Effector CD4-positive, alpha-beta T cell (primary cell): ENCODE results near the gene PSMB9.
"Not testable (repeated sequence)": the region's sequence is repeated elsewhere in the genome, so short reads cannot be mapped to it uniquely, and the experiment has no call there.

ENCODE experiments used
- DNase-seq: peaks from one replicate; pipeline ENCODE4 v3.0.0-alpha.2; 2020

PSMB9 gene

DNA sequence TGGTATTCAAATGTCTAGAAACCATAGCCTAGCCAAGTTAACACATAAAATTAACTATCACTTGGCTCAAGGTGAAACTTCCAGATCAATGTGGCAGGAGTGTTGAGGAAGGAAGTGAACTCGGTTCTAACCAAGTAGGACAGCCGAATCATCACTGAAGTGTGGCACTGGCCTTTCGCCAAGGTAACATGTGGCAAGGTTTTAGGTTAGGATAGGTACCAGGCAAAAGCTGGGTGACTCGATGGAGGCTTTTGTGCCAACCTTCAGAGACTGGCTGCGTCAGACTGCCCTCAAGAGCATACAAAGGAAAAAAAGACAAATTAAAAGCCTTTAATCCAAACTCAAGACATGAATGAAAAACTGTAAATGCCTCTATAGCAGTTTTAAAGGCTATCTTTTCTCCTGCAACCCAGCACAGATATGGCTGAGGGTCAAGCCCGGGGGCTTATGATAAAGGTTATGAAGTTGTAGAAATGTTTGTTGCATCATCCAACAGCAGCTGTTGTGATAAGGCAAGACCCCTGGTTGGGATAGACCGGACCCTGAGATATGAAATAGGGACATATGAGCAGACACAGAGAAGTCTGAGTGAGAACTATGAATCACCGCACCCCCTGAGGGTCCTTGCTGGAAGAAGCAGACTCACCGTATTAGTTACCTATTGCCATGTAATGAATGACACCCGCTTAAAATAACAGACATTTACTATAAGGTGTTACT, 11.9 kb downstream of the PSMB9 start:
- DNase-seq = no peak

DNA sequence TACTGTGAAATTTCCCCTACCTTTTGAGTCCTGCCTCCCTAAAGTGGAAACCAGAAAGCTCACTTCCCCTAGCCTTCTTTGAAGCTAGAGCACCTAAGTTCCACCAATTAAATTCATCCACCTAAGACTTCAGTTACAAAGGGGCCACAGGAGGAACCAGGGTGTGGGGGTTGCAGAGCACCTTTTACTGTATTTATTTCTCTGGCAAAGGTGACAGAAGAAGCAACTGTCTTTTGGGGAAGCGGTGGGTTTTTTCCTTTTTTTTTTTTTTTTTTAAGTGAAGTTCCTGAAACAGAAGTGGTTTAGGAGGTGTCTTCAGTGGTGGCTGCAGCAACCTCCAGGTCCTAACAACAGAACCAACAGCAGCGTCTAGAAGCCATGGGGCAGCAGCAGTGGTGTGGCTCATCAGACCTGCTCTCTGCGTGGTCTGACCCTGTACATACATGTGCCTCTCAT, 13.1 kb downstream of the PSMB9 start:
- no peak for DNase-seq

DNA sequence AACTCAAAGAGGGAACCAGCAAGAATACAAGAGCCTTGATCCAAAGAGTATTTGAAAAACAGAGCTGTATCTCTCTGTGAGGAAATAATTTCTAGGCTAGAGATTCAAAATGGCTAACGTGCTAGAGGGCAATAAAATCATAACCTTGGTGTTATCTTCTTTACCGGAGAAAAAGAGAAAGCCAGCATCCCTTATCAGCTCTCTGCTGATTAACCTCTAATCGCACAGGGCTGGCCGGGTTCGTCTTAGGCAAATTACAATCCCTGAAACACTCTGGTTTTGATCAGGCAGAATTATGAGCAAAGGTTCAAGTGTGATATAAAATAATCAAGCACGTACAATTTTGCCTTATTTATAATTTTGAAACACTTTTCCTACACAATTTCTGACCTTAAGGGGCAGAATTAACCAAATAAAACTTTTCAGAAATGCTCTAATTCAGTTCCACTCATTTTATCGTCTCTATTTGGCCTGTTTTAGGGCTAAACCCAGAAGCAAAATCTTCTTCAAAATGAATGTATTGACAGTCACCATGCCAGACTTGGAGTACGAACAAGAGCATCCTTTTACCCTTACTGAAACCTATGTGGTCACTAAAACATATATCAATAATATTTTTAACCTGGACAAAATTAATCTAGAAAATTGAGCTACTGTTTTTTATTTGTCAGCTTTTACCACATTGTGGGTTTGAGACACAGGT, 13.7 kb downstream of the PSMB9 start:
- no peak for DNase-seq

DNA sequence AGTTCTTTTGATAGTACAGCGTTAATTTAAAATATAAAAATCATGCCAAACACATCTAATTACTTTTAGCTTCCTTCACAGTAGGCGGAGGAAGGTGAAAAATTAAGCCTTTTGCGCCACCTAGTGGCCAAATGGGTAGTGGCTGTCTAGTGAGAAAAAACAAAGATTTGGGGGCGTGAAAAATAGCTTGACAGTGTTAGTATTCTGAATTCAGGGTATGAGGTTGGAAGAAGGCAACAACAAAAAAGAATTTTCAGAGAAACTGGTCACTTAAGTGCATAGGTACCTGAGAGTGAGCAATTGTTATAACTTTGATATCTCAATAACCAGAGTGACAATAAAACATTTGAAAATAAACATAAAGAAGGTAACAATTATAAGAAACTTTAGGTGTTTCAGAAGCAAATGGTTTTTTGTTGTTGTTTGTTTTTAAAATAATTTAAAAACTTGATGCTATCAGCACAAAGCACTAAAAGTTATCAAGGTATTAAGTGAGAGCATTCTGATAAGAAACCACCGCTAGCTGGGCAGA, 14.3 kb downstream of the PSMB9 start:
- peak; percentile 89 for DNase-seq

DNA sequence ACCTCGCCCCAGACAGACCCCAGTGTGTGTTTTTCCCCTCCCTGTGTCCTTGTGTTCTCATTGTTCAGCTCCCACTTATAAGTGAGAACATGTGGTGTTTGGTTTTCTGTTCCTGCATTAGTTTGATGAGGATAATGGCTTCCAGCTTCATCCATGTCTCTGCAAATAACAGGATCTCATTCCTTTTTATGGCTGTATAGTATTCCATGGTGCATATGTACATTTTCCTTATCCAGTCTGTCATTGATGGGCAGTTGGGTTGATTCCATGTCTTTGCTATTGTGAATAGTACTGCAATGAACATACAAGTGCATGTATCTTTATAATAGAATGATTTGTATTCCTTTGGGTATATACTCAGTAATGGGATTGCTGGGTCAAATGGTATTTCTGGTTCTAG, 20.0 kb downstream of the PSMB9 start:
- DNase-seq = not testable (repeated sequence)

DNA sequence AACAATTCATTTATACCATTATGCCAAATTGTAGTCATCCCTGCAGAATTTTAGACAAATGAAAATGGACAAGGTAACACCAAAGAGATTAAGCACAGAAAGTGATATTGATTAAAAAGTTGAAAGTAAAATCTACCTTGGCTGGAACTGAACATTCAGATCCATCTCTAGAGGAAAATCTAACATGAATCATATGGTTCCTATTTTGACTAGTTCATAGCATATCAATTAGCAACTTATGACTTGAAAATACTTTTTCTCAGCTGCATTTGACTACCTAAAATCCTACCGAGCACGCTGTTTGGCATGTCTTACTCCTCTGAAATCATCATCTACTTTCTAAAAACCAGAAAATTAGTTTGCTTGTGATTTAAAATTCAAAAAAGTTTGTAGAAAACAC, 22.6 kb downstream of the PSMB9 start:
- no peak for DNase-seq

DNA sequence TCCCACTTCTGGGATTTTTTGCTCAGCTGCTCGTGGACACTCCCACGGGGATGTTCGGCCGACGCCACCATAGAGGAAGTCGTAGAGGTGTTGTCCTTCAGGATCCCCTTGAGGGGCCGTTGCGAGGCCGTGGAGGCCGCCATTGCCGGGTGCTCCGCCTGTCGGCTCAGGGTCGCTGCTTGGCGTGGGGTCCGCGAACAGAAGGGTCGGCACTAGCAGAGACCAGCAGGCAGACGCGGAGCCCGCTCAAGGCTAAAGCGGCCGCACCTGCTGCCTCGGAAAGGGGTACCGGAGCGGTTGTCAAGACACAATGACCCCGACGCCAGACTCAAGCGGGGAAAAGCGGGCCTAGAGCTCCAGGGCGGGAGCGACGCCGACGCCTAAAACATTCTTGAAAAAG, 25.7 kb downstream of the PSMB9 start:
- no peak for DNase-seq

DNA sequence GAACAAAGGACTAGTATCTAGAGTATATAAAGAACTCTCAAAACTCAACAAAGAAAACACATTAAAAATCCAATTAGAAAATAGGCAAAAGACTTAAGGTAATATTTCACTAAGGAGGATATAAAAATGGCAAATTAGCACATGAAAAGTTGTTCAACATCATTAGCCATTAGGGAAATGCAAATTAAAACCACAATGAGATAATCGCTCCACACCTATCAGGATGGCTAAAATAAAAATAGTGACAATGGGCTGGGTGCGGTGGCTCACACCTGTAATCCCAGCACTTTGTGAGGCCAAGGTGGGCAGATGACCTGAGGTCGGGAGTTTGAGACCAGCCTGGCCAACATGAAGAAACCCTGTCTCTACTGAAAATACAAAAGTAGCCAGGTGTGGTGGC, 27.0 kb downstream of the PSMB9 start:
- DNase-seq = not testable (repeated sequence)

DNA sequence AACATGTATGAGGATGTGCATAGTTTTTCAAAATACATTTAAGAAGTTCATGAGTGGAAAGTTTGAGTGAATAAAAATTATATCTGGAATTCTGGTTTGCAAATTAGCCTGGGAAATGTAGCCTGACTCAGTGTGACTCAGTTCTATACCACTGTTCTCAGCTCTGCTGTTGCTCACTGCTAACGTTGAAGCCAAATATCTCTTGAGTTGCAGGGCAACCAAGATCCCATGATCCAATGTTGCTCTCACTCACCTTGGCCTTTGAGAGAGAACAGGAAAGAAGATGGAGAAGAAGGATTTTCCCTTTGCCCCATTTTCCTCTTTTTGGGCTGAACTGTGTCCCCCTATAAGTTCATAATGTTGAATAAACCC, 28.9 kb downstream of the PSMB9 start:
- DNase-seq = no peak

DNA sequence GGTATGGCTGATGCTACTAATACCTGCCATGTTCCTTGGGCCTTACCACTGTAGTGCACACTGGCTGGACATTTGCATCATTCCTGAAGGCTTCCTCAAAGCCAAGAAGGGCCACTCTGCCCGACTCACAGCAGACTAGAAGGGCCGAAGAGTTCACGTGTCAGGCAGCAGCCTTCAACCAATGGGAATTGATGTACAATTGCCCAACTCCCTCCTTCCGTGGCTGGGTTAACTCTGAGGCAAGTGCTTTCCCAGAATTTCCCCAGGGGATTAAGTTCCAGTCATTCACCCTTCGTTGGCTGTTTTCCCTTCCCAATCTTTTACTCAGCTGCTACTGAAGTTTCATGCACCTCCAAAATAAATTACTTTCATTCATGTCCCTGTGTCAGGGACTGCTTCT, 29.8 kb downstream of the PSMB9 start:
- DNase-seq = no peak

DNA sequence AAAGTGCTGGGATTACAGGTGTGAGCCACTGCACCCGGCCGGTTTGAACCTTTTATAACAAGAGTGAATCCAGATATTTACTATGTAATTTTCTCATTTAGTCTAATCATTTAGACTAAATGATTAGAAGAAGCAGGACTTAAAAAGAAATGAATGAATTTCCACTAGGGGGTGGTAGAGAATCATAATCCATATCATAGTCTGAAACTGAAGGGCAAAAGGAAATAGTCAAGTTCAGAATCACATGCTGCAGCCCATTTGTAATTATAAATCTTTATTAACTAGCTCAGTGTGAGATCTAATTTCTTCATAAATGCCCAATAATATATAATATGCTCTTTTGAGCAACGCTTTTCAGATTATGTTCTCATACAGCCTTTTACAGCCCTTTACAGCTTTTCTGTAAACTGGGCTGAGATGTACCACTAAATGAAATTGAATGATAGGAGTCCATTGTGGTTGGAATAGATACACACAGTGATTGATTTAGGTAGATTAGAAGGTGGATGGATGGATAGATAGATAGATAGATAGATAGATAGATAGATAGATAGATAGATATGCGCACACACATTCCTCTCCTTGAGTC, 31.8 kb downstream of the PSMB9 start:
- no peak for DNase-seq

DNA sequence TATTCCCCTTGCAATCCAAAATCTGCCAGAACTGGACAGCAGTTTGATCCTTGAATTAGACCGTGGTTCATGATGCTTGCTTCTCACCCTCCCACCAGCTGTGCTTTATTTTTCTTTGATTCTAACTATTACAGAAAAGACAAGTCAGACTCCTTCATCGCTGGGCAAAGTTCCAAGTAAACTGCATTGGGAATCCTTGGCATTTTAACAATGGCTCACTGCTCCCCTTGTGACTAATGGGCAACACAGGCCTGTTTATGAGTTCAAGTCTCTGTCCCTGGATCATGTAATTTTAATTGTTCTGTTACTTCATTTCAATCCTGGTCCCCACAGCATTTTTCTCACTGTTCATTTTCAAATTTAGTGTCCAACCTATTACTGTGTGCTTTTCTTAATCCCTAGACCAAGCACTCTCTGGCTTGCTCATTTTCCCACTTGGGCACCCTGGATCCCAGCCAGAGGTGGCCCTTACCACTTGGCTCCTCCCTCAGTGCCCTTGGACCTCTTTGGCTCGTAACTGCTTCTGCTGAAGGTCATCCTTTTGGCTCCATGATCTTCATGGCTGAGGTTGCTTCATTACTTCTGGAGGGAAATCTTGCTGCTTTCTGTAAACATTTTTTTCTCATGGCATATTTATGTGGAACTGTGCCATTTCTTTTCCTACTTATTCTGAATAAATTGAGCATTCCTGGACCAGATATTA, 32.8 kb downstream of the PSMB9 start:
- DNase-seq = no peak

DNA sequence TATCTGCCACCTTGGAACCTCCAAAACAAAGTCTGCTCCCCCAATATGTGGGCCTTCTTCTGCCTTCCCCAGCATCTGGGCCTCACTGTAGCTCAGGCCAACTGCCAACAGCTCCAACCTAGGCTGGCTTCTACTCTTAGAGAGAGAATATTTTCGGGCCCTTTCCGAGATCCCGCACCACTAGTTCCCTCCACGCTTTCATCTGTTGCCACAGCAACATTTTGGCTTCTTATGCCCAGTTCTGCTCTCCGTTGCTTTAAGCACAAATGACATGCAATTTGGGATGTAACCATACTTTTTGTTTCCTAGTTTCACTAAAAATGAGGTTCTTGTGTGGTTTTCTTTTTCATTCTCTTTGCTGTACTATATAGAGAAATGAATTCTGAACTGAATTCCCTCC, 33.6 kb downstream of the PSMB9 start:
- no peak for DNase-seq

DNA sequence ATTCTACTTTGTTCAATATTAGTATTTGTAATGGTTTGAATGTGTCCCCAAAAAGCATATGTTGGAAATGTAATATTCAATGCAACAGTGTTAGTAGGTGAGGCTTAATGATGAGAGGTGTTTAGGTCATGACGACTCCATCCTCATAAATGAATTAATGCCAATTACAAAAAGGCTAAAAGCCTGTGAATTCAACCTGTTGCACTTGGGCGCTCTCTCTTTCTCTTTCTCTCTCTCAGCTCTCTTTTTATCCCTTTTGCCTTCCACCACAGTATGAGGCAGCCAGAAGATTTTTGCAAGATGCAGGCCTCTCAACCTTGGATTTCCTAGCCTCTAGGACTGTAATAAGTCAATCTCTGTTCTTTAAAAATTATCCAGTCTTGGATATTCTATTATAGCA, 34.6 kb downstream of the PSMB9 start:
- DNase-seq = no peak

DNA sequence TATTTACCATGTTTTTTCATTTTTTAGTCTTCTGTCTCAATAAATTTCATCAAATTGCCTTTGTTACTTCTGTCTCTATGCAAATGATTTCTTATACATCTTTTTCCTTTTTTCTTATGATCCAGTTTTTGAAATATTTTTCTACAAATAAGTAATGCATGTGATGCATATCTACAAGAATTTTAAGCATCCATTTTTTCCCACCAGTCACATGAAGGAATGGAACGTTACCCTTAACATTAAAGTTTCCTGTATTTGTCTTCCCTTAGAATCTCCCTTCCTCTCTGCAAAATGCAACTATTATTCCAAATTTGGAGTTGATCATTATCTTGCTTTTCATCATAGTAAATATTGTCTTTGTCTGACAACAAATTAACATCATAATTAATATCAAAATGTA, 35.5 kb downstream of the PSMB9 start:
- no peak for DNase-seq

DNA sequence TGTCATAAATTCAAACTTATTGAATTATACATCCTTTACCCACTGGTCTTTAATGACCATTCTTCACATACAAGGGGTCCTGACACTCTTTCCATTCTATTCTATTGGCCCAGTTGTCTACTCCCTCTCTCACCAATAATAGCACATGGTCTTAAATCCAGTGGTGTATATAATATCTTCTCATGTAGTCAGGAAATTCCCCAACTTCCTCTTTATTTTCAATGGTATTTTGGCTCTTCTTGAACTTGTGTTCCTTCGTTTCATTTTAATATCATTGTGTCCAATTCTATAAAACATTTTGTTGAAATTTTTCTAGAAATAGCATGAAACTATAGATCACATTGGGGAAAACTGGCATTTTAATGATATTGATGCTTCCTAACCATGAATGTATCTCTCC, 36.8 kb downstream of the PSMB9 start:
- DNase-seq = no peak

DNA sequence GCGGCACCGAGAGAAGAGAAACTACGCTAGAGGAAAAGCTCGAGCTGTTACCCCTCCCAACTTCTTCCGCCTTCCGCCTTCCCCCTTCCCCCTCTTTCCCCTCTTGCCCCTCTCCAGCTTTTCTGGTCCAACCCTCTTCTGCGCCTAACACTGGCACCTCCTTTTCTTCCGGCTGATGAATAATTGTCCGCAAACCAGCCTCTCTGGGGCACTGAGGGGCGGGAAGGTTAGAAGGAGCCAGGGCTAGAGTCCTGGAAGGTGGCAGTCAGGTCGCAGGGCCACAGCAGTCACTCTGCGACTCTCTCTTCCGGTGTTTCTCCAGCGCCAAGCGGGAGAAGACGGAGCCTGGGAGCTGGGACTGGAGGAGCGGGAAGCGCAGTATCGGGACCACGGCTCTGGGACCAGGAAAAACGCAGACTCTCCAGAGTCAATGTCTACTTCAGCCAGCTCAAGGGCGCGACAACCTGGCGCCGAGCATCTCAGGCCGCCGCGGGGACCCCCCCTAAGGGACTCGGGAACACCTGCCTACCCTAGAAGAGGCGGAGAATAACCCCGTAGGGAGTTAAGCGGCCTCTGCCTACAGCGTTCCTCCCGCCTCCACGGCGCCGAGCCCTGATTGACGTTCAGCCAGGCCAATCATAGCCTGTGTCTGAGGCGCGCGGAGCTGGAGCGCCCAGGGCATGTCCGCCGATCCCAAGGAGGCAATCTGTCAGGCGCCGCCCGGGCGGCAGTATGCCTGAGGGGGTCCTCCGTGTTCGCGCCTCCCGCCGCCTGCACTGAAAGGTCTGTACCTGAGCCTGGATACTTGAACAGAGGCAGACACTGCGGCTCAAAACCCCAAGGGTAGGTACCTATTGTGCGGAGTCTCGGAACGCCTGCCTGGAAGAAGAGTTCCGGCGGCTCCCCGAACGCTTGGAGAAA, 40.4 kb downstream of the PSMB9 start:
- DNase-seq = peak; percentile 92

DNA sequence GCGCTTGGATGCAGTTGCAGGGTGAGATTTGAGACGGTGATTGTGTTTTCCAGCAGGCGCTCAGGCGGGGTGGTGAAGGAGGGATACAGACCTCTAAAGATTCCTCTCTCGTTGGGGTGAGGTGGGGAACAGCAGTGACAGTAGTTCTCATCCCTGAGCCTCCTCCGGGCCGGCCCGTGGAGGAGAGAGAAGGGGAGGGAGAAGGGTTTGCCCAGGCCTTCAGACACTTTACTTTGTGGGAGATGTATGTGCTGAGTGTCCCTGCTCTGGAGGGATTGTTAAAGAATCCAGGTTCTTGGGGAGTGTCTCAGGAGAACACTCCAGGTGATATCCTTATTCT, 41.0 kb downstream of the PSMB9 start:
- DNase-seq = no peak

DNA sequence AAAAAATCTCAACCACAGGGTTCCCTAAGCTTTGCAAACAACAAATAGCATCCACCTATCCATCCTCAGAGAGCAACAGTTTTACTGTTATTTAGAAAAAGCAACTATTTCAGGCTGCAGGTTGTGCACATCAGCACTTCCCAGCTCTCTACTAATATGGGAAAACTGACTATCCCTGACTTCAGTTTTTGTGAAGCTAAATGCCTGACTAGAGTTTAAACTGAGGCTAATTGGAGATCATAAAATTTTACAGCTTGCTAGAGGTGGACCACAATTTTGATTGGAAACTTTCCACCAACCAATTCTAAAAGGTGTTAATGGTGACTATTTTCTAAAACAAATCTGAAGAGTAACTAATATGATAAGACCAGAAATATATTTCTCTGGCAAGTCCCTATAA, 50.0 kb downstream of the PSMB9 start:
- DNase-seq = no peak

DNA sequence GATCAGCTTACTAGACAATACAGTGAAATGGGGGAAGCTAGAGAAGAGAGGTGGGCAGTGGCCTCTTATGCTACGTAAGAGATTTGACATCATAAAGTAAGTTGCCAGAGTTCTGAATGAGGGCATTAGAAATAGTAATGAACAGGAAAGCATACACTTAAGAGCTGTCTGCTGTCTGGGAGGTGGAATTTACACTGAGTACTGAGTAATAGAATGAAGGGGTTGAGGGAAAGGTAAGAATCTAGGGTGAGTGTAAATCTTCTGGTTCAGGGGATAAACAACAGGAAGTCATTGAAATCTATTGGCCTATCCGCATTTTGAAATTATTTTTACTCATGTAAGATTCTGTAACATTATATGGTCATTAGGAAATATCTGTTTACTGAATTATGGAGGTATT, 51.1 kb downstream of the PSMB9 start:
- DNase-seq = no peak

DNA sequence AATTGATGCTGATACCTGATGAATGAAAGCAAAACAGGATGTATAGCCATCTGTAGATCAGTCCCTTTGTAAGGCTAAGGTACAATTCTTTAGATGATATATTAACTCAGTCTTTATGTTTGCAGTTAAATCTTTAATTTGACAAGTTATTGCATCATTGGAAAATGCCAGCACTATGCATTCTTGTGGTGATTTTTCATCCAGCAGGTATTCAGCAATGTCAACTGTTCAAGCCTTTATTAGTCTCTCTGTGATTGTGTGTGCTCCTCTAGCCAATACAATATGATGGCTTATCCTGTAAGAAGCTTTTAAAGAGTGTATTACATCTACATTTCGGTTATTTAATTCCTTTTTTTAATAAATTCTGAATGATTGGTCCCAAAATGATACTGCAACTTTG, 52.5 kb downstream of the PSMB9 start:
- DNase-seq = no peak

DNA sequence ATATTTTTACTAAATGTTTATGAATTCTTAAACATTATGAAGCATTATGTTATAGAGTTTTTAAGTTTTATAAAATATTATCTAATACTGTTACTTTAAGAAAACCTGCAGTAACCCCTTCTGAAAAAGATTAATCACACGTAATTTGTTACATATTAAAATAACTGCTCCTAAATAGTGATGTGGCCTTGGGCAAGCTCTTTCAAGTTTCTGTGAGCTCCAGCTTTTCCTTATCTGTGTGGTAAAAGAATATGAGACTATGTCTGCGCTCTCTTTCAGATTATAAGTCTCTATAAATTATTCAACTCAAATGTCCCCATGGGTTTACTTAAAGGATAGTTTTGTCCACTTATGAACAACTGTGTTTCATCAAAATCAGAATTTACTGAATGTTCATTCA, 54.9 kb downstream of the PSMB9 start:
- DNase-seq = no peak
